B cell (primary cell): ENCODE data around the gene TCEAL3.

Experiments used
- CTCF ChIP-seq: fragments of 200-600 bp; IDR thresholded peaks from one replicate; pipeline ENCODE4 v1.8.0; 2022; ENCODE audit warnings: antibody characterized with exemption, mild to moderate bottlenecking
- EZH2 ChIP-seq: IDR thresholded peaks from 2 replicates; pipeline ENCODE4 v1.6.1; 2012; ENCODE audit warnings: borderline replicate concordance, low read depth, mild to moderate bottlenecking, moderate library complexity, low read length; ENCODE audit not compliant: insufficient read depth, poor library complexity, severe bottlenecking

DNA sequence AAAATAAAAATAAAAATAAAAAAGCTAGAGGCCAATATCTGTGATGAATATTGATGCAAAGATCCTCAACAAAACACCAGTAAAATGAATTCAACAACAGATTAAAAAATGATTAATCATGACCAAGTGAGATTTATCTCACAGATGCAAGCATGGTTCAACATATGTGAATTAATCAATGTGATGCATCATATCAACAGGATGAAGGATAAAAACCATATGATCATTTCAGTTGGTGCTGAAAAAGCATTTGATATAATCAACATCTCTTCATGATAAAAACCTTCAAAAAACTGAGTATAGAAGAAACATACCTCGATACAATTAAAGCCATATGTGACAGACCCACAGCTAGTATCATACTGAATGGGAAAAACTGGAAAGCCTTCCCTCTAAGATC is 39.9 kb downstream of the TCEAL3 start:
- TF ChIP-seq CTCF (no peak), EZH2 (no peak)
